Endometrial microvascular endothelial cells (primary cell): ENCODE measurements around the gene TAF11L2. TPM values are rescaled to one million over a fixed set of nuclear protein-coding genes. Genes with fewer than 3 reads are reported as not detected.
"Not testable (repeated sequence)": the region's sequence is repeated elsewhere in the genome, so short reads cannot be mapped to it uniquely, and the experiment has no call there.

Experiments
- in situ Hi-C: cut with HindIII; loops from 2 replicates; pipeline ENCODE4 v1.10.0; 2017; ENCODE audit warnings: low sequenced_read_pairs, low pct_unique_long_range_greater_than_20kb; ENCODE audit errors: inconsistent ontology term
- total RNA-seq: library from RNA; depleted of rRNA; stranded (reverse); fragments of >200 nt; gene quantifications from one replicate; pipeline ENCODE4 v1.2.3, GENCODE V29; 2015; ENCODE audit errors: inconsistent ontology term

The TAF11L2 gene
- not detected for total RNA-seq

DNA sequence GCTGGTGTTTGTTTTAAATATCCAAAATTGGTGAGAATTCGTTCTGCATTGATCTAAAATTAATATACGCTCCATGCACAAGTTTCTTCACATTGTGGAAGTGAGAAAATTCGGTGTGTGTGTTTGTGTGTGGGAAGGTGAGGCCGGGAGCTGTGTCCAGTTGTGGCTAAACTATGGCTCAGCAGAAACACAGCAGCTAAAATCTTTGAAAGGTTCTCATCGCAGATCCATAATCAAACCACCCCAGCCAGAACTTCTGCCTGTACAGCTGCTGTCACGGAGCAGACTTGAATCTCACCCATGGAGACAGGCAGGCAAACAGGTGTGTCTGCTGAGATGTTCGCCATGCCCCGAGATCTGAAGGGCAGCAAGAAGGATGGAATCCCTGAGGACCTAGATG, at the start of gene TAF11L2:
TAF11L2 (plus strand) TSS at position 301 of the 400 bp plus-strand sequence.
- in situ Hi-C loops: not testable (repeated sequence)

DNA sequence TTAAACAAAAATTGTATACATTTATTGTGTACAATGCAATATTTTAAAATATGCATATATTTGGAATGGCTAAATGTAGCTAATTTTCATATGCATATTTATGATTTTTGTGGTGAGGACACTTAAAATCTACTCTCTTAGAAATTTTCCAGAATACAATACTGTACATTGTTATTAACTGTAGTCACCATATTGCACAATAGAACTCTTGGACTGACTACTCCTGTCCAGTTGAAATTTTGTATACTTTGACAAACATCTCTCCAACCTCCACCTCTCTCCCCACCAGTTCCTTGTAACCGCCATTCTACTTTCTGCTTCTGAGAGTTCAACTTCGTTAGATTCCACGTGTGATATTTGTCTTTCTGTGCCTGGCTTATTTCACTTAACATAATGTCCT, 49.2 kb upstream of the TAF11L2 start:
- in situ Hi-C loops: no loop called here

DNA sequence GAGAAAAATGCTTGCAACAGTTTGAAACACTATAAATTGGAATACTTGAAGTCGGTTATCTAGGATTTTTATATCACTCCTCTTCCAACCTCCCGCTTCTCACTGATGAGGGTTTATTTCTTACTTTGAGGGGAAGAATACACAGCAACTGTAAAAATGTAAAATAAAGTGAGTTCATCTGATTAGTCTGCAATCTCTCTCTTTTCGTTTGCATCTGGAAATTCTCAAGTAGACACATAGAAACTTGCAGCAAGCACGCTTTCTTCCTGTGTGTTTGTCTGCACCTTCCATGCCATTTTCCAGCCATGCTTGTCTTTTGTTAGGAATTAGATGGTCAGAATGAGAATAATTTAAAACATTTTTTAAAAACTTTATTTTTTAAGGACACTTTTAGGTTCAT, 45.1 kb upstream of the TAF11L2 start:
- in situ Hi-C loops: no loop called here

DNA sequence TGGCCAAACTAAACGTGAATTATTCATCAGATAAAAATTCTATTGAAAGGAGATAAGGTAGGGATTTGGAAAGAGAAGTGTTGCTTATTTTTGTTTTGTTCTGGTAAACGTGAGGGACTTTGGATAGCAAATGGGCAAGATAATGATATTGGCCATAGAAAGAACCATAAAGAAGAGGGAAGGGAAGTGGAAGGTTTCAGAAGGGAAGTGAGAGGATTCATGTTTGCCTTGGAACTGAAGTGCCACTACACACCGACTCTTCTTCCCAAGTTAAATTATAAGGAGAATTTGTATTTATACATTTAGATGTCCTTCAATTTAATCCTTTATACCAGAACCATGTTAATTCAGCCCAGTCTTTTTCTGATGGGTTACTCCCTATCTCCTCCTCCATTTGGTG, 42.1 kb upstream of the TAF11L2 start:
- in situ Hi-C loops: no loop called here

DNA sequence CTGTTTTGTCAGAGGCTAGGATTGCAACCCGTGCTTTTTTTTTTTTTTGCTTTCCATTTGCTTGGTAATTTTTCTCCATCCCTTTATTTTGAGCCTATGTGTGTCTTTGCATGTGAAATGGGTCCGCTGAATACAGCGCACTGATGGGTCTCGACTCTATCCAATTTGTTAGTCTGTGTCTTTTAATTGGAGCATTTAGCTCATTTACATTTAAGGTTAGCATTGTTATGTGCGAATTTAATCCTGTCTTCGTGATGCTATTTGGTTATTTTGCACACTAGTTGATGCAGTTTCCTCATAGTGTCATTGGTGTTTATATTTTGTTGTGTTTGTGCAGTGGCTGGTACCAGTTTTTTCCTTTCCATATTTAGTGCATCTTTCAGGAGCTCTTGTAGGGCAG, 36.2 kb upstream of the TAF11L2 start:
- in situ Hi-C loops: no loop called here

DNA sequence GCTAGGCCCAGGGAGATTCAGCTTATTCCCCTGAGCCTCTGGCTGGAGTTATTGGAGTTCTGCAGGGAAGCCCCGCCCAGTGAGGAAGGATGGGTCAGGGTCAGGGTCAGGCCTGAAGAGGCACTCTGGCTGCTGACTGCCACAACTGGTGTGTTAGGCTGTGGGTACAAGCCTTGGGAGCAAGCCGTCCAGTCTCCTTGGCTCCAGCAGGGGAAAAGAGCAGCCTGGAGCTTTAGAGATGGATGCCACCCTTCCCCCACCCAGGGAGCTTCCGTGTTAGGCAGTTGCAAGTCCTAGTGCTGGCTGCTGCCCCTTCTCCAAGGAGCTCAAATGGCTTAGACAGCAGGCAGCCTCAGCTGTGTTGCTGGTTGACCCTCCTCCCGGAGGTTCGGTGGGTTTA, 34.4 kb upstream of the TAF11L2 start:
- in situ Hi-C loops: no loop called here

DNA sequence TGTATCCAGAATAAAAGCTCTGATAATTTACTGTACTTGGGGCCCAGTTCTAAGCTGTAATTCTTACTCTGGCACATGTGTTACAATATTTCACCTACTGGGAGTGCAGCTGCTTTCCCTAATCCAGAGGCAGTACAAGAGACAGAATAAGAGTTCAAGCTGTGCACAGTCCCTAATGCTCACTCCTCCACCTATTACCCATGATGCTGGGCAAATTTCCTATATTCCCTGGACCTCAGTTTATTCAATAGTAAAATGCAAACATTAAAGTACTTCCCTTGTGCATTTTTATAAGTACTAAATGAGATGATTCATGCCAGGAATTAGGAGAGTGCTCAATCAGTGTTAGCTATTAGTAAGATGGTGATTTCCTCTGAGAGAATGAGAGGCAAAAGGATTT, 28.0 kb upstream of the TAF11L2 start:
- in situ Hi-C loops: no loop called here

DNA sequence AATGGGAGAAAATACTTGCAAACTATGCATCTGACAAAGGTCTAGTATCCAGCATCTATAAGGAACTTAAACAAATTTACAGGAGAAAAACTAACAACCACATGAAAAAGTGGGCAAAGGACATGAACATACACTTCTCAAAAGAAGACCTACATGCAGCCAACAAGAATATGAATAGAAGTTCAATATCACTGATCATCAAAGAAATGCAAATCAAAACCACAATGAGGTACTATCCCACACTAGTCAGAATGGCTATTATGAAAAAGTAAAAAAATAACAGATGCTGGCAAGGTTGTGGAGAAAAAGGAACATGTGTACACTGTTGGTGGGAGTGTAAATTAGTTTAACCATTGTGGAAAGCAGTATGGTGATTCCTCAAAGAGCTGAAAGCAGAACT, 23.0 kb upstream of the TAF11L2 start:
- in situ Hi-C loops: not testable (repeated sequence)

DNA sequence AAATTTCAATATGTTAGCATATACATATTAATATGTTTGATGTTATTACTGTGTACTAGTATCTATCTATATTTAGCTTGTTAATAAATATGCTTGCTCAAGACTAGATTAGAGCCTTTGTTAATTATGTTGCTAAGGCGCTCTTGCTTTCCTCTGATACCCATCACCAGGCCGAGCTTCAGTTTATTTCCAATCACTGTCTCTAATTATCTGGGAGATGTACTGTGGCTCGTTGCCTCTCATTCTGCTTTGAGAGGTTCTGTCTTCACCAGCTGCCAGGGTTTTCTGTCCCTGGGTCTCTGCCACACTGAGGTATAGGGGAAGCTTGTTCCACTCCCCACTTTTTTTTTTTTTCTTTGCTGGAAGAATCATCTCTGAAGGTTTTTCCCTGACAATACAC, 21.0 kb upstream of the TAF11L2 start:
- in situ Hi-C loops: no loop called here

DNA sequence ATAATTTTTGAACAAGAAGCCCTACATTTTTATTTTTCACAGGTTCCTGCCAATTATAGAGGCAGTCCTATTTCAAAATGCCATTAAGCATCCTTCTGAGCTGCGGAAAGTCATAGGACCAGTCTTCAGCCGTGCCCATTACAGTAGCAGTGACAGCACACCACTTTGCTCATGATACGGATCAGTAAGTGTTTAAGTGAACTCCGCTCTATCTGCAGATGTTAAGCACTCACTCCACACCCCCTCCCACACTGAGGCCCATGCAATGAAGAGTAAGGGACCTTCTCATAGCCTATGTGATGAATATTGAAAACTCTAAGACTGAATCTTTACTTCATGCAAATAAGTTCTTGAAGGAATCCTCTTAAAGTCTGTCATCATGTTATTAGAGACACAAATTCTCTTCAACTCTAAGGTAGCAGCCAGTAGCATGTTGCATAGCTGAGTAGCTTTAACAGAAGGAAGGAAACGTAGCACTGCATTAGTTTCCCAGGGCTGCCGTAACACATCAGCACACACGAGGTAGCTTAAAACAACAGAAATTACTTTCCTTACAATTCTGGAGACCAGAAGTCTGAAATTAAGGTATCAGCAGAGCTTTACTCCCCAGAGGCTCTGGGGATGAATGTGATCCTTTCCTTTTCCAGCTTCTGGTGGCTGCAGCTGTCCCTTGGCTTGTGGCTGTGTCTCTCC, 20.3 kb upstream of the TAF11L2 start:
- in situ Hi-C loops: no loop called here

DNA sequence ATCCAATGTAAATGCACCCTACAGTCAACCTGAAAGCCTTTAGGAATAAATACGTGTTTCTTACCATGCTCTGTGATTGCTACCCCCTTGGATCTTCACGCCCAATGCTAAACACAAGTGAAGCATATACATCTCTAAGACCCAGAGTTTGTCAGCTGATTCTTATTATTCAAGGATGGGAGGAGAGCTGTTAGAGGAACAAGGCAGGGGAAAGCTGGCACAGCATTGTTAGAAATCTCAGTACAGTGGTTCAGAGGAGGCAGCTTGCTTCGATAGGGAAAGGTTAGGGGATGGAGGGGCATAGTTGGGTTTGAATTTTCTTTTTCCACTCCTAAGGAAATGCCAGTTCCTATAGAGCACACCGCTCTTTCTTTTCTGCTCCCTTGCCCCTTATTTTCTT, 16.7 kb upstream of the TAF11L2 start:
- in situ Hi-C loops: no loop called here

DNA sequence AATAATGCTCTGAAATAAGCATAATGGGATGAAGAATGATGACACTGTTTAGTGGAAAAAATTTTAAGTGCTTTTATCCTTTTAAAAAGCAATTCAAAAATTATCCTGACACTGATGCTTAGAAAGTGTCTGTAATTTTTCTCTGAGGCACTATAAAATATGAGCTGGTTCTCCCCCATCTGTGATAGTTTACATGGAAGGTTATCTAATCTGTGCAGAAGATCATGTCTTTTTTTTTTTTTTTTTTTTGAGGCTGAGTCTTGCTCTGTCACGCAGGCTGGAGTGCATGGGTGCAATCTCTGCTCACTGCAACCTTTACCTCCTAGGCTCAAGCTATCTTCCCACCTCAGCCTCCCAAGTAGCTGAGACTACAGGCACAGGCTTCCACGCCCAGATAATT, 15.2 kb upstream of the TAF11L2 start:
- in situ Hi-C loops: no loop called here

DNA sequence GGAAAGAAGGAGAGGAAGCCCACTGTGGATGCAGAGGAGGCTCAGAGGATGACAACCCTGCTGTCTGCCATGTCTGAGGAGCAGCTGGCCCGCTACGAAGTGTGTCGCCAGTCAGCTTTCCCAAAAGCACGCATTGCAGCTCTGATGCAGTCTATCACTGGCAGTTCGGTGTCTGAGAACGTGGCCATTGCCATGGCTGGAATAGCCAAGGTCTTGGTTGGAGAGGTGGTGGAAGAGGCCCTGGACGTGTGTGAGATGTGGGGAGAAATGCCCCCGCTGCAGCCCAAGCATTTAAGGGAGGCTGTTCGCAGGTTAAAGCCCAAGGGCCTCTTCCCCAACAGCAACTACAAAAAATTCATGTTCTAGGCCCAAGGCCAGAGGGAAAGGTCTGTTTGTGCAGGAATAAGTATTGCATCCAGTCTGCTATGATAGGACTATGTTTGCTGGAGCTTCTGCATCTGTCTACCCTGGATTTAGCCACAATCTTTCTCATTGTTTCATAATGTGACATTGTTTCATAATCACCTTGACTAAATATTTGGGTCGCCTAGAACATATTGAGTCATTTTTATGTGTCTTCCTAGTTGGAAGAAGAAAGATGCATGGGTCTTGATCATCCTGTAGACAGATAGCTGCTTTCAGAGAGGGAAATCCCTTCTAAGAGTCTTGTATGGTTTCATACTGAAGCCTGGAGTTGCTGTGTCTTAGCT, 11.4 kb upstream of the TAF11L2 start:
- in situ Hi-C loops: not testable (repeated sequence)

DNA sequence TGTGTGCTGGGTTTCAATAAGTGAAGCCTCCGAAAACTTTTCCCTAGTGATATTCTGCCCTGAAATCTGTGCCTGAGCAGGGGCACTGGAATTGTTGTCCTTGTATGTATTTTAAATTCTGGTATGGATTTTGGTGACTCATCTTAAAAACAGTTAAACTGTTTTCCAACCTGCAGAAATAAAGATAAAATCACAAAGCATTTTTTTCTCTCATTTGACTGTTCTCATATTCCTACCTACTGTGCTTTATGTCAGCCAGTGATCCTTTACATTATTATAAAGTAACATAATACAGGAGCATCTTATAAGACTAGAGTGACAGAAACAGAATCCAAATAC, 10.9 kb upstream of the TAF11L2 start:
- in situ Hi-C loops: no loop called here

DNA sequence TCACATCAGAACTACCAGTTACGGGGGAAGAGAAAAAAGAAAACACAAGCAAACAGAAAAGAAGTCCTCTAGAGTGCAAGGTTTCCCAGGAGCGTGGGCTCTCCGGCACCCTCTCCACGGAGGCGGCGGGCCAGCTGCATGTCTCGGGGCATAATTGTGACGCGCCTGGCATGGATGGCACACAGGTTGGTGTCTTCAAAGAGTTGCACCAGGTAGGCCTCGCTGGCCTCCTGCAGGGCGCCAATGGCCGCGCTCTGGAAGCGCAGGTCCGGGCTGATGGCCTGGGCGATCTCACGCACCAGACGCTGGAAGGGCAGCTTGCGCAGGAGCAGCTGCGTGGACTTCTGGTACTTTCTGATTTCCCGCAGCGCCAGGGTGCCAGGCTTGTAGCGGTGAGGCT, 6.8 kb upstream of the TAF11L2 start:
- in situ Hi-C loops: not testable (repeated sequence)

DNA sequence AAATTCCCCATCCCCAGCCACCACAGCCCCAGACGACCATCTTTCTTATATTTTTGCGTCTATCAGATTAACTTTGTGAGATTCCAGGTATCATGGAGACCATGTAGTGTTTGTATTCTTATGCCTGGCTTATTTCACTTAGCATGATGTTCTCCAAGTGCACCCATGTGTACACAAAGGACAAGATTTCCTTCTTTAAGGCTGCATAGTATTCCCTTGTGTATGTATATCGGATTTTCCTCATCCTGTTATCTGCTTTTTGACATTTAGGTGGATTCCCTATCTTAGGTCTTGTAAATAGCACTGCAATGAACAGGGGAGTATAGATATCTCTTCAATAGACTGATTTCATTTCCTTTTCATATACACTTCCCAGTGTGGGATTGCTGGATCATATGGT, 5.3 kb upstream of the TAF11L2 start:
- in situ Hi-C loops: no loop called here

DNA sequence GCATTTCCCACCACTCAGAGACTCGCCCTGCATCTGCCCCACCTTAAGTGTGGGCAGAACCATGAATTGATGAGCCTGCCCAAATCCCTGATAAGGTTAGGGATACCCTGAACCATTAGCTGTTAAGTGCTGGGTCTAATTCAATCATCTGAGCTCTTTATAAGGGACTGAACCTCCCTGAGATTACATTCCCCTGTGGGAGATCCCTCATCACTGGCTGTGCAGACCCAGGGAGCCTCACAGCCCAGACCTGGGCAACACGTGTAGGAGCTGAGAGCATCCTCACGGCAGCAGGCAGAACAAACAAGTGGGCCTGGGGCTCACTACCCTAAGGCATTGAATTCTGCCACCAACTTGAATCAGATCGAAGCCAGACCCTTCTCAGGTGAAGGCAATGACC, 585 bp upstream of the TAF11L2 start:
- in situ Hi-C loops: no loop called here

DNA sequence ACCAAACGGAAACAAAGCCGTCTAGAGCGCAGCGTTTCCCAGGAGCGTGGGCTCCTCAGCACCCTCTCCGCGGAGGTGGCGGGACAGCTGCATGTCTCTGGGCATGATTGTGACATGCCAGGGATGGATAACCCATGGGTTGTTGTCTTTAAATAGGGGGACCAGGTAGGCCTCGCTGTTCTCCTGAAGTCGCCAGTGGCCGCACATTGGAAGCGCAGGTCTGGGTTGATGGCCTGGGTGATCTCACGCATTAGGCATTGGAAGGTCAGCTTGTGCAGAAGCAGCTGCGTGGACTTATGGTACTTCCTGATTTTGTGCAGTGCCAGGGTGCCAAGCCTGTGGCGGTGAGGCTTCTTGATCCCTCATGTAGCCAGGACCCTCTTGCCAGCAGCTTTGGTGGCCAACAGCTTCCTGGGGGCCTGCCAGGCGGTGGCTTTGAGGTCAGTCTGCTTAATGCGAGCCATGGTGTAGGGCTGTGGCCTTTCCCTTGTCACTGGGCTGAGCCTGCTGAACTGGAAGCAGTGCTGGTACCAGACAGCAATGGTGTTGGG, 13.8 kb downstream of the TAF11L2 start:
- in situ Hi-C loops: no loop called here

DNA sequence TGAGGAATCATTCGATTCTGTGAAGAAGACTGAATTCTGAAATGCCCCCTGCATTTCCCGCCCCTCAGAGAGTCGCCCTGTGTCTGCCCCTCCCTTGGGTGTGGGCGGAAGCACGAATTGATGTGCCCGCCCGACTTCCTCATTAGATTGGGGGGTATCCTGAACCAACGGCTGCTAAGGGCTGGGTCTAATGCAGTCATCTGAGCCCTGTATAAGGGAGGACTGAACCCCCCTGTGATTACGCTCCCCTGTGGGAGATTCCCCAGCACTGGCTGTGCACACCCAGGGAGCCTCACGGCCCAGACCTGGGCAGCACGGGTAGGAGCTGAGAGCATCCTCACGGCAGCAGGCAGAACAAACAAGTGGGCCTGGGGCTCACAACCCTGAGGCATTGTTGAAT, 19.5 kb downstream of the TAF11L2 start:
- in situ Hi-C loops: not testable (repeated sequence)

DNA sequence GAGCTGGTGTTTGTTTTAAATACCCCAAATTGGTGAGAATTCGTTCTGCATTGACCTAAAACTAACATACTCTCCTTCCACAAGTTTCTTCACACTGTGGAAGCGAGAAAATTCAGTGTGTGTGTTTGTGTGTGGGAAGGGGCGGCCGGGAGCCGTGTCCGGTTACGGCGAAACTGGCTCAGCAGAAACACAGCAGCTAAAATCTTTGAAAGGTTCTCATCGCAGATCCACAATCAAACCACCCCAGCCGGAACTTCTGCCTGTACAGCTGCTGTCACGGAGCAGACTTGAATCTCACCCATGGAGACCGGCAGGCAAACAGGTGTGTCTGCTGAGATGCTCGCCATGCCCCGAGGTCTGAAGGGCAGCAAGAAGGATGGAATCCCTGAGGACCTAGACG, 20.0 kb downstream of the TAF11L2 start, which contains the start of gene TAF11L3:
TAF11L3 (plus strand) TSS at position 301 of the 400 bp plus-strand sequence.
- in situ Hi-C loops: not testable (repeated sequence)
